Fibroblast of skin of right quadriceps (primary cell): ENCODE results near the gene PEPD.

Source experiments
- DNase-seq: peaks from one replicate; pipeline ENCODE4 v3.0.0-alpha.2; 2013

Gene PEPD

GRCh38 chr19:33471111-33471996 is 50.2 kb downstream of the PEPD start:
- DNase-seq, result no peak

DNA sequence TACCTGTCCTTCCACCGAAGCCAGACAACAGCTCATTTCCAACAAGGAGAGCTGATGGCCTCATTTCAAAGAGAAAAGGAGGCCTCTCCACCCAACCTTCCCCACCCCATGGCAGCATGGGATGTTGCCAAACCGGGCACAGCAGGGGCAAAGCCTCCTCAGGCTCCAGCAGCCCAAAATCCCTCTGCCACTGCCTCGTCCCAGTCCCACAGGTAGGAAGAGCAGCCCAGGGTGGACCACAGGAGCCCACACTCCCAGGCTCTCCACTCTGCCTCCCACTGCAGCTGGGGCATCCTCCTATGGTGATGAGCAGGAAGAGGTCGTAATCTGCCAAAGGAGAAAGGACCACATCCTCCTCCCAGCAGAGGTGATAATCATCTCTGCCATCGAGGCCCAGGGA is 50.9 kb downstream of the PEPD start:
- no peak for DNase-seq

GRCh38 chr19:33470040-33470330 is 51.6 kb downstream of the PEPD start:
- no peak for DNase-seq

DNA sequence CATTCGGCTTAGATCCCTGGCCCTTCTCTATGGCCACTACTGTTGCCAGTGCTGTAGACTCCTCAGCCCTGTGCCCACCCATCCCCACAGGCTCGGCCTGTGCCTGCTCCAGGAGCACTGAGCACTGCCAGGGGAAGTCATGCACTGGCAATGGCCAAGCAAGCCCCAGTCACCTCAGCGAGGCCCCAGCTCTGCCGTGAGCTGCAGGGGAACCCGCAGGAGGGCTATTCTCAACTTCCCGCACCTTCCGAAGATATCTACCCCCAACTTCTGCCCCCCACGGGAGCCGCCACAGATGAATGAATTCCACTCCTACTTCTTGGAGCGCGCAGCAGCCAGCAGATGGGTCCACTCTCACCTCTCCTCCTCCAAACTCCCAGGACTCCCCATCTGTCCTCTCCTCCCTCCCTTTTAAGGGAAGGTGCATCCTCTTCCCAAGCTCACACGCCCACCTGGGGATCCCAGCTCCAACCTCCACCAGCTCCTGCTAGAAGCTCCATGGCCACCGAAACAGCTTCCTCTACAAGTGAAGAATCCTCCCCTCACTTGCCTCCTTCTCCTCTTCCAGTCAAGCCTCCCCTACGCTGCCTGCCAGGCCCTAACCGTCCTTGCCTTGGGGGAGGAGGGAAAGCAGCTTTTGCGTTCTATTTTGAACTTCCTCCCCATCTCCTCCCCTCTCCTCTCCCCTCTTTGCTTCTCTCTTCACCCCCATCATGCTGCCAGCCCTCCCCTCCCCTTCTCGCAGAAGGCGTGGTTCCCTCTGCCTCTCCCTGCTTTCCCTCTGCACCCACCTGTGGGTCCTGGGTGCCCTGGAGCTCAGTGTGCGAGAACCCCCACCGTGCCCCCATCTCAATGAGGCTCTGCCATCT is 52.2 kb downstream of the PEPD start:
- no peak for DNase-seq

DNA sequence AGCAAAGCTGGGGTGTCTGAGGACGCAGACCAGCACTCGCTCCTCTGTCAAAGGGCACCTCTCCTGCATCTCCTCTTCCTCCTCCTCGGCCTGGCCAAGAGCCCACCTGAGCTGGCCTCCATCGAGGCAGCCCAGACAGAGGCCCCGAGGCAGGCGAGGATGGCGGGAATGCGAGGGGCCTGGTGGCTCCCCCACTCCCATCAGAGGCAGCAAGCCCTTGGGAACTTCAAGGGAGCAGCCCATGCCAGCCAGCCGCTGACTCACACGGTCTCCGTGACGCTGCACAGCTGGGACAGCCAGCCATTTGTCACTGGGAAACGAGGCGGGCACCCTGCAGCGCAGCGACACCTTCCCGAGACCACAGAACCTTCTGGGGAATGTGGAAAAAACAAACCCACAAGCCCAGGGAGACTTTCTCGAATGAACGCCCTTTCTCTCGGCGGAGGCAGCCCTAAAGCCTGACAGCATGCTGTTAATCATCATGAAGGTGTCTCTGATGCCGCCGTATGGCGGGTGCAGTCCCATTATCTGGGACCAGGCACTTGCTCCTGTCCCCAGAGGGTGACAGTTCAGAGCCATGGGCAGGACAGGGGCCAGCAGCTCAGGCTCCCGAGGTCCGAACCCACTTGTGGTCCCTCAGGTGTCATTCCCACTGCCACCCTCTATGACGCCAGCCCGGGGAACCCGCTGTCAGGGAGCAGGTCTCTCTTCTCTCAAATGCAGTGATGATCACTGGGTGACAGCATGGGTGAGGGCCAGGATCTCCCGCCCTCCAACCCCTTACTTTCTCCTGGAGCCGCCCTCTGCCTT is 53.0 kb downstream of the PEPD start:
- DNase-seq, result peak; percentile 58

DNA sequence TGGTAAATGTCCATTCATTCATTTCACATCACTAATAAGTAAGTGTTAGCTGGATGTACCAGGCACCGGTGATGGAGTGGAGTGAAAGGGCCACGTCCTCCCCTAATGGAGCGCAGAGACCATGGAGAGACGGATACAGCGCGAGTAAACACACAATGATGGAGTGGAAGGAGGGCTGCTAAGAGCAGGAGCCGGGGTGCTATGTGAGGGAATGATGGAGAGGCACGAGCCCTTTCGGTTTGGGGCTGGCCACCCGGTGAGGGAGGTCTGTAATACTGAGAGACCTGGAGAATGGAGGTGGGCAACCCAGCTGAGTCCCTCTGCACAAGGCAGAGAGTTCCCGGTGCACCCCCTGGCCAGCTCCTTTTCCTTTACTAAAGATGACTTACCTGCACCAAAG is 53.7 kb downstream of the PEPD start:
- DNase-seq, result no peak

DNA sequence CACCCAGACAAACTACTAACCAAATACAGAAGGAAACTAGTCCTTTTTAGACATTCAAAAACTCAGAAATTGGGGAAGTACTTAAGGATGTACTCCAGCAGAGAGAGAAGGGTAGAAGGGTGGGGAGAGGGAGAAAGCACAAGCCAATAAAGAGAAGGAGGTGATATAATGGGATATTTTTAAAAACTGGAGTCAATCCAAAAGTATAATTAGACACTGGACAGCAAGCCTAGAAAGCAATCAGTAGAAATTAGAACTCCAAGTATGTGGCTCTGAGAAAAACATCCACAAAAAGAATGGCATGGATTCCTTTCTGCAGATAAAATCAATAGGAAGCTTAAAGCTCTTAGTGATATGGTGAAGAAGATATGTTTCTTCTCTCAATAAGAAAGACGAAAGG is 55.8 kb downstream of the PEPD start:
- DNase-seq, result no peak

DNA sequence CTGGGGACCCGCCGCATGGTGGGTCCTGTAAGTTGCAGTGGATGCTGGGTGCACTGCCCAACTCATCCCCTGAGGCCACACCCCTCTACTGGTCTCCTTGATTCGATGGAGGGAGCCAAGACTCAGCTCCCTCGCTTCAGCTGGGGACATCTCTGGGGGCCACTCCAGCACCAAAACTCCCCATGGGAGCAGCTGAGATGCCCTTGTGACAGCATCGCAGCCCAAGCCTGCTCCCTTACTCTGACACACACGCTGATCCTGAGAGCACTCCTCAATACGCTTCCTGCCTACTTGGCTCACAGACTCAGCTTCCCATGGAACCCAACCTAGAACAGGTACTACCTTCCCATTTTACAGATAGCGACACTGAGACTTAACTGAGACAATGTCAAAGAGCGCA is 56.2 kb downstream of the PEPD start:
- DNase-seq, result no peak

- DNase-seq, result no peak
These were observed 56.9 kb downstream of the PEPD start for GRCh38 chr19:33464733-33465115.

GRCh38 chr19:33464010-33464732 is 57.4 kb downstream of the PEPD start:
- DNase-seq, result no peak

- DNase-seq, result no peak
These were observed 58.4 kb downstream of the PEPD start for GRCh38 chr19:33463199-33463598.

- no peak for DNase-seq
These were observed 59.3 kb downstream of the PEPD start for GRCh38 chr19:33462112-33462791.

- no peak for DNase-seq
These were observed 60.1 kb downstream of the PEPD start for GRCh38 chr19:33461256-33462111.

- no peak for DNase-seq
These were observed 61.2 kb downstream of the PEPD start for GRCh38 chr19:33460221-33460908.

DNA sequence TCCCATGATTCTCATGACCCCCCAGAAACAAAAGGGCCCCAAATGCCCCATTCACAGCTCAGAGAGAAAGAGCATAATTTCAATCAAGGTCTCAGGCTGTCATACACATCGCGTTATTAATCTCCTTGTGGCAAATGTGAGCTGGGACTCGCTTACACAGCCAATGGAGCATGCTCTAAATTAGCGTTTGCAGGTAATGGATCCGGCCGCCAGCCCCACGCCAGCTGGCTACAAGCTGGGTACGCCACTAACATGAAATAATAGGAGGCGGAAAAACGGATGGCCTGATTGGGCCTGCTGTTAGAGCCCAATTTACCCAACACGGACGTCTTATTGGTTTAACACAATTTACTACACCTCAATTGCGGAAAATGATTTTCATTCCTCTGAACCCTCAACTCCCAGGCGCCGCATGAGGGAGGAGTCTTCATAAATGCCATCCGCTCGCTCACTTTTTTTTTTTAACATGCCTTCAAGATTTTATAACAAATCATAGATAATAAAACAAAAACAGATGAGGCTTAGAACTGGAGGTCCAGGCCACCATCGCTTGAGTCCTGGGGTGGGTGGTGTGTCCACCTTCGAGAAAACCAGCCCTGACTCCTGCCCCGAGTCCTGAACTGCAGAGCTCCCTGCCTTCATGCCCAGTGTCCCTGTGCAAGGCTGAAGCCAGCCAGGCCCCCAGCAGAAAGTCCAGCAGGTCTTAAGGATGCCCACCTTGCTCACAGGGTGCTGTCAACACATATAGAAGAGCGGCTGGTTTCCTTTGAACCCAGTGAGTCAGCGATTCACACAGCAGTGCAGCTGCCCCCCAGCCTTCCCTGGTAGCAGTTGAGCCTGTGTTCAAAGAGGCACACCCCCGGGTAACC is 62.1 kb downstream of the PEPD start:
- no peak for DNase-seq

- no peak for DNase-seq
These were observed 62.8 kb downstream of the PEPD start for GRCh38 chr19:33458807-33459206.

DNA sequence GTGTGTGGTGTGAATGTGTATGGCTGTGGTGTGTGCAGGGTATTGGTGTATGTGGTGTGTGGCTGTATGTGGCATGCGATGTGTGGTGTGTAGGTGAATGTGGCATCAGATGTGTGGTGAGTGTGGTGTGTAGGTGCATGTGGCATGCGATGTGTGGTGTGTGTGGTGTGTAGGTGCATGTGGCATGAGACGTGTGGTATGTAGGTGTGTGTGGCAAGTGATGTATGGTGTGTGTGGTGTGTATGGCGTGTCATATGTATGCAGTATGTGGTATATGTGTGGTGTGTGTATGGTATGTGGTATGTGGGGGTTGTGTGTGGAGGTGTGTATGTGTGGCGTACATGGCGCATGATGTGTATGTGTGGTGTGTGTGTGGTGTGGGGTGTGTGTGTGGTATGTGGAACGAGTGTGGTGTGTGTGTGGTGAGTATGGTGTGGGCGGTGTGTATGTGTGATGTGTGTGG is 63.4 kb downstream of the PEPD start:
- no peak for DNase-seq

- no peak for DNase-seq
These were observed 64.8 kb downstream of the PEPD start for GRCh38 chr19:33456845-33457220.

- no peak for DNase-seq
These were observed 65.3 kb downstream of the PEPD start for GRCh38 chr19:33456076-33456844.
